Endodermal cell (in vitro differentiated cells): ENCODE data around the gene RALGPS2. TPM values are rescaled to one million over a fixed set of nuclear protein-coding genes. Genes with fewer than 3 reads are reported as not detected.

Experiments
- DNase-seq: peaks from one replicate; pipeline ENCODE4 v3.0.0-alpha.2; 2017
- H3K27ac ChIP-seq: 2 replicates; pipeline ENCODE4 v1.5.1; 2013; ENCODE audit warnings: mild to moderate bottlenecking, low read depth, low read length, moderate library complexity
- H3K27me3 ChIP-seq: 2 replicates; pipeline ENCODE4 v1.6.1; 2013; ENCODE audit warnings: mild to moderate bottlenecking, low read length, moderate library complexity; ENCODE audit not compliant: insufficient read depth, control insufficient read depth, poor library complexity, severe bottlenecking
- H3K36me3 ChIP-seq: 2 replicates; pipeline ENCODE4 v1.7.0; 2013; ENCODE audit warnings: mild to moderate bottlenecking, low read length, moderate library complexity; ENCODE audit not compliant: control insufficient read depth, insufficient read depth
- H3K4me1 ChIP-seq: one replicate; pipeline ENCODE4 v1.7.0; 2013; ENCODE audit warnings: low read length; ENCODE audit not compliant: control insufficient read depth, insufficient read depth
- H3K4me3 ChIP-seq: 2 replicates; pipeline ENCODE4 v1.5.1; 2013; ENCODE audit warnings: mild to moderate bottlenecking, low read length, moderate library complexity
- H3K9ac ChIP-seq: 2 replicates; pipeline ENCODE4 v1.6.1; 2013; ENCODE audit warnings: mild to moderate bottlenecking, low read length, moderate library complexity; ENCODE audit not compliant: poor library complexity, severe bottlenecking; ENCODE audit errors: extremely low read depth
- H3K9me3 ChIP-seq: 2 replicates; pipeline ENCODE4 v1.6.1; 2013; ENCODE audit warnings: mild to moderate bottlenecking, low read length, moderate library complexity; ENCODE audit not compliant: control insufficient read depth
- H3K27ac Mint-ChIP-seq: 2 replicates; pipeline ENCODE4 v1.8.0; 2020; ENCODE audit warnings: mixed read lengths
- H3K27me3 Mint-ChIP-seq: 2 replicates; pipeline ENCODE4 v1.8.0; 2021; ENCODE audit warnings: mild to moderate bottlenecking, mixed read lengths; ENCODE audit not compliant: insufficient read depth
- H3K36me3 Mint-ChIP-seq: 2 replicates; pipeline ENCODE4 v1.8.0; 2020; ENCODE audit warnings: low read depth, mixed read lengths
- H3K4me1 Mint-ChIP-seq: 2 replicates; pipeline ENCODE4 v1.8.0; 2020; ENCODE audit warnings: mixed read lengths
- H3K4me3 Mint-ChIP-seq: 2 replicates; pipeline ENCODE4 v1.8.0; 2020; ENCODE audit warnings: mild to moderate bottlenecking, moderate library complexity, mixed read lengths
- H3K9me3 Mint-ChIP-seq: 2 replicates; pipeline ENCODE4 v1.8.0; 2020; ENCODE audit warnings: mild to moderate bottlenecking, mixed read lengths
- WGBS, 2 experiments: methylation state at CpG; one replicate each; pipeline versions ENCODE4 v1.1.5 to v1.1.7; 2013; ENCODE audit warnings: missing lambda C conversion rate in 2 of 2, mixed read lengths in 1 of 2; ENCODE audit not compliant: insufficient coverage in 1 of 2, insufficient read length in 1 of 2; 5-methylcytosine and 5-hydroxymethylcytosine counted together
- total RNA-seq, 2 donors: library from RNA; stranded (reverse); fragmentation: NEBNext Ultra II Directional in 1 of 2; extraction: Animal tissue kit (Norgen Biotek cat#: 25700) in 1 of 2; gene quantifications; 2 replicates in 1 of 2; 3 replicates in 1 of 2; pipeline ENCODE4 v1.2.1, GENCODE V29; 2021
- TF ChIP-seq, protein P1 (sequence below): fragments of 200-600 bp; sonication (generic); conservative IDR thresholded peaks from 2 replicates; pipeline ENCODE4 v1.5.0; 2021; ENCODE audit warnings: antibody characterized with exemption, mild to moderate bottlenecking

RALGPS2 gene
- total RNA-seq, 2 donors from 2014 or later, result 56.6 to 73.1 TPM

DNA sequence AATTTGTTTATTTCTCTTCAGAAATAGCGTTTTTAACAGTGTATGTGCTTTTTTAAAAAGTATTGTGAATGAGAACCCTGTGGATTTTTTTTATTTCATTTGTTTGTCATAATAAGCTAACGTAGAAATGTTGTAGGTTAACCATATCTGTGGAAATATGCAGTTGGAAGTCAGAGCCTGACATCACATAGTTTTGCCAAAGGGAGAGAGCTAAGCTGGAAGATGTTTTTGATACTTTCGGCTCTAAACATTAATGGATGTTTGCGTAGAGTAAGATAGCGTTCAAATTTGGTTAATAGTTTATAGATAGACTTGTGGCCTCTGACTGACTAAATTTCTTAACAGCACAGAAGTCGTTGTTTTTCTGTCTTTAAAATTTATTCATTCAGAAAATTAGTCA lies 193.3 kb downstream of the RALGPS2 start:
- H3K27me3 ChIP-seq, result no peaks in the 10 kb centered on the region
- Mint-ChIP-seq H3K9me3 (no peaks in the 10 kb centered on the region), H3K27me3 (no peaks in the 10 kb centered on the region), H3K27ac (no peak overlapping the region), H3K36me3 (peaks cover 33% of the 10 kb centered on the region), H3K4me3 (no peak overlapping the region), H3K4me1 (peaks cover 37% of the 10 kb centered on the region)
- peaks cover 11% of the 10 kb centered on the region for H3K4me1 ChIP-seq
- no peak overlapping the region for H3K9ac ChIP-seq
- 93 to 95% methylated on average over 4 to 6 of the region's 6 CpGs for WGBS, 2 experiments
- H3K9me3 ChIP-seq, result no peaks in the 10 kb centered on the region
- H3K36me3 ChIP-seq, result peaks cover 49% of the 10 kb centered on the region
- TF ChIP-seq, protein P1, sequence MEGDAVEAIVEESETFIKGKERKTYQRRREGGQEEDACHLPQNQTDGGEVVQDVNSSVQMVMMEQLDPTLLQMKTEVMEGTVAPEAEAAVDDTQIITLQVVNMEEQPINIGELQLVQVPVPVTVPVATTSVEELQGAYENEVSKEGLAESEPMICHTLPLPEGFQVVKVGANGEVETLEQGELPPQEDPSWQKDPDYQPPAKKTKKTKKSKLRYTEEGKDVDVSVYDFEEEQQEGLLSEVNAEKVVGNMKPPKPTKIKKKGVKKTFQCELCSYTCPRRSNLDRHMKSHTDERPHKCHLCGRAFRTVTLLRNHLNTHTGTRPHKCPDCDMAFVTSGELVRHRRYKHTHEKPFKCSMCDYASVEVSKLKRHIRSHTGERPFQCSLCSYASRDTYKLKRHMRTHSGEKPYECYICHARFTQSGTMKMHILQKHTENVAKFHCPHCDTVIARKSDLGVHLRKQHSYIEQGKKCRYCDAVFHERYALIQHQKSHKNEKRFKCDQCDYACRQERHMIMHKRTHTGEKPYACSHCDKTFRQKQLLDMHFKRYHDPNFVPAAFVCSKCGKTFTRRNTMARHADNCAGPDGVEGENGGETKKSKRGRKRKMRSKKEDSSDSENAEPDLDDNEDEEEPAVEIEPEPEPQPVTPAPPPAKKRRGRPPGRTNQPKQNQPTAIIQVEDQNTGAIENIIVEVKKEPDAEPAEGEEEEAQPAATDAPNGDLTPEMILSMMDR, result no peak
- DNase-seq, result no peak
- no peak overlapping the region for H3K27ac ChIP-seq
- H3K4me3 ChIP-seq, result no peak overlapping the region

DNA sequence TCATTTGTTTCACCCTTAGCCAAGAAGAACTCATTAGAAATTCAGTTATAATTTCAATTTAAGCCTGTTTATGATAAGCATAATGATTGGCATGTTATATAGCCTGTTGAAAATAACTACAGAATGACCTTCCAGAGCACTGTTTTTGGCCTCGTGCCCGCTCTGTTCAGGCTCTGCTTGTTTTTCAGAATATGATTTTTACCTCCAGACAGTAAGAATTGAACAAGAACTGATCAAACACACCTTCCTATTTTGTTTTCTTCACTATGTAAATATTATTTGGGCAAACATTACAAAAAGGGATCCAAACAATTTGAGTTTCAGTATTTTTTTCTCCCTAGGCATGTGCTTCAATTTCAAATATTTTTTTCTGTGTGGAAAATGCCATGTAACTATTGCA lies 193.9 kb downstream of the RALGPS2 start:
- no peak overlapping the region for H3K4me3 ChIP-seq
- peaks cover 11% of the 10 kb centered on the region for H3K4me1 ChIP-seq
- WGBS, 2 experiments, result 98% methylated on average over 2 of the region's 2 CpGs; no CpG with 5 or more reads in 1 of the 2 experiments
- H3K27ac Mint-ChIP-seq, result peak overlapping the region; percentile 72
- H3K36me3 ChIP-seq, result peaks cover 47% of the 10 kb centered on the region
- no peaks in the 10 kb centered on the region for H3K27me3 Mint-ChIP-seq
- H3K4me1 Mint-ChIP-seq, result peaks cover 37% of the 10 kb centered on the region
- no peak for DNase-seq
- peaks cover 35% of the 10 kb centered on the region for H3K36me3 Mint-ChIP-seq
- H3K4me3 Mint-ChIP-seq, result no peak overlapping the region
- H3K9me3 ChIP-seq, result peaks cover 5% of the 10 kb centered on the region
- no peak overlapping the region for H3K27ac ChIP-seq
- no peaks in the 10 kb centered on the region for H3K27me3 ChIP-seq
- TF ChIP-seq, protein P1, result no peak
- H3K9me3 Mint-ChIP-seq, result no peaks in the 10 kb centered on the region
- H3K9ac ChIP-seq, result no peak overlapping the region

DNA sequence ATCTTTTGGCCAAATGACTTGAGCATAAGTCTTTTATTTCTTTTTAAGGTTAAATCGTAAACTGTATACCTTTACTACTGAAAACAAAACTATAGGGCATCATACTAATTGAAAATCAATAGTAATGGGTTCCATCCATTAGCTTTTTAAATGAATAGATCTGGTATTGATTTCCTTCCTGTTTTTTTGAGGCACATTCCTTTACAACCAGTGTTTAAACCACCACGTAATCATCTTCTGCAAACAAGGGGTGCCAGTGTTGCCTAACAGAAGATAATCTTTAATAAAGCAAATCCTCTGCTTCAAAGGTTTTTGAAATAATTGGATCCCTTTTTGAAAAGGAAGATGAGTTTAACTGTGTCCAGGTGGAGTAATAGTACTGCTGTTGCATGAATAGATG lies 194.5 kb downstream of the RALGPS2 start:
- H3K4me1 ChIP-seq, result peaks cover 11% of the 10 kb centered on the region
- no peak overlapping the region for H3K27ac ChIP-seq
- Mint-ChIP-seq H3K36me3 (peaks cover 36% of the 10 kb centered on the region), H3K4me3 (no peak overlapping the region), H3K27me3 (no peaks in the 10 kb centered on the region), H3K9me3 (no peaks in the 10 kb centered on the region), H3K4me1 (peaks cover 37% of the 10 kb centered on the region), H3K27ac (peak overlapping the region; percentile 72)
- peaks cover 12% of the 10 kb centered on the region for H3K9me3 ChIP-seq
- H3K27me3 ChIP-seq, result no peaks in the 10 kb centered on the region
- H3K36me3 ChIP-seq, result peaks cover 41% of the 10 kb centered on the region
- no peak for DNase-seq
- 88% methylated on average over 2 of the region's 2 CpGs; no CpG with 5 or more reads in 1 of the 2 experiments for WGBS, 2 experiments
- no peak overlapping the region for H3K9ac ChIP-seq
- no peak overlapping the region for H3K4me3 ChIP-seq
- TF ChIP-seq, protein P1, result no peak
